Liver (tissue), 9 donors: ENCODE results near the gene CISTR. TPM values are rescaled to one million over a fixed set of nuclear protein-coding genes. Genes with fewer than 3 reads are reported as not detected.

Experiments
- DNase-seq: peaks from one replicate; pipeline ENCODE4 v3.0.0-alpha.2; 2017; ENCODE audit warnings: low spot score
- H3K27ac ChIP-seq, 2 donors: one replicate each; pipeline ENCODE4 v1.7.0; 2013; ENCODE audit warnings: inconsistent platforms in 2 of 2, low read length in 2 of 2, control low read depth in 1 of 2, low read depth in 1 of 2, mild to moderate bottlenecking in 1 of 2
- H3K27me3 ChIP-seq, 4 donors: one replicate each; pipeline versions ENCODE4 v1.6.1 to v1.7.0; 2013; ENCODE audit warnings: low read length in 3 of 4, inconsistent platforms in 1 of 4, mild to moderate bottlenecking in 1 of 4, moderate library complexity in 1 of 4; ENCODE audit not compliant: control insufficient read depth in 4 of 4, insufficient read depth in 4 of 4
- H3K36me3 ChIP-seq, 4 donors: one replicate each; pipeline versions ENCODE4 v1.6.1 to v1.7.0; 2013; ENCODE audit warnings: low read length in 3 of 4, mild to moderate bottlenecking in 3 of 4, low read depth in 1 of 4, moderate library complexity in 1 of 4; ENCODE audit not compliant: control insufficient read depth in 4 of 4, insufficient read depth in 3 of 4
- H3K4me1 ChIP-seq, 4 donors: one replicate each; pipeline versions ENCODE4 v1.6.1 to v1.7.0; 2013; ENCODE audit warnings: low read length in 3 of 4, mild to moderate bottlenecking in 3 of 4, moderate library complexity in 1 of 4; ENCODE audit not compliant: control insufficient read depth in 4 of 4, insufficient read depth in 4 of 4
- H3K4me3 ChIP-seq, 3 donors: one replicate each; pipeline versions ENCODE4 v1.6.1 to v1.7.0; 2013; ENCODE audit warnings: low read length in 3 of 3, control low read depth in 1 of 3, low read depth in 1 of 3, mild to moderate bottlenecking in 1 of 3
- H3K9ac ChIP-seq, 2 donors: one replicate each; pipeline ENCODE4 v1.7.0; 2013; ENCODE audit warnings: low read length in 2 of 2, mild to moderate bottlenecking in 2 of 2, moderate library complexity in 2 of 2, control low read depth in 1 of 2, low read depth in 1 of 2
- H3K9me3 ChIP-seq, 4 donors: one replicate each; pipeline versions ENCODE4 v1.6.1 to v1.7.0; 2013; ENCODE audit warnings: low read length in 3 of 4; ENCODE audit not compliant: control insufficient read depth in 4 of 4
- EGR1 ChIP-seq, 2 donors: IDR thresholded peaks; 2 replicates each; pipeline ENCODE4 v1.6.1; 2016 to 2018; ENCODE audit warnings: antibody characterized with exemption in 2 of 2, low read depth in 2 of 2
- FOXA2 ChIP-seq: IDR thresholded peaks from 2 replicates; pipeline ENCODE4 v1.6.1; 2016; ENCODE audit warnings: antibody characterized with exemption
- GABPA ChIP-seq, 2 donors: IDR thresholded peaks in 1 of 2; conservative IDR thresholded peaks in 1 of 2; 2 replicates each; pipeline ENCODE4 v1.6.1; 2016; ENCODE audit warnings: antibody characterized with exemption in 2 of 2, mild to moderate bottlenecking in 1 of 2, moderate library complexity in 1 of 2
- HNF4A ChIP-seq, 2 donors: conservative IDR thresholded peaks; 2 replicates each; pipeline ENCODE4 v1.6.1; 2016; ENCODE audit warnings: antibody characterized with exemption in 2 of 2, mild to moderate bottlenecking in 2 of 2
- HNF4G ChIP-seq: IDR thresholded peaks from 2 replicates; pipeline ENCODE4 v1.6.1; 2016; ENCODE audit warnings: antibody characterized with exemption
- JUND ChIP-seq, 2 donors: IDR thresholded peaks; 2 replicates each; pipeline ENCODE4 v1.6.1; 2016; ENCODE audit warnings: antibody characterized with exemption in 2 of 2
- MAX ChIP-seq: IDR thresholded peaks from 2 replicates; pipeline ENCODE4 v1.6.1; 2016; ENCODE audit warnings: antibody characterized with exemption
- NR2F2 ChIP-seq: IDR thresholded peaks from 2 replicates; pipeline ENCODE4 v1.6.1; 2016; ENCODE audit warnings: antibody characterized with exemption
- RAD21 ChIP-seq, 2 donors: IDR thresholded peaks; 2 replicates each; pipeline ENCODE4 v1.6.1; 2016; ENCODE audit warnings: antibody characterized with exemption in 2 of 2, mild to moderate bottlenecking in 2 of 2
- SP1 ChIP-seq: IDR thresholded peaks from 2 replicates; pipeline ENCODE4 v1.6.1; 2018; ENCODE audit warnings: antibody characterized with exemption, mild to moderate bottlenecking
- TAF1 ChIP-seq: conservative IDR thresholded peaks from 2 replicates; pipeline ENCODE4 v1.6.1; 2016; ENCODE audit warnings: antibody characterized with exemption, mild to moderate bottlenecking
- YY1 ChIP-seq: IDR thresholded peaks from 2 replicates; pipeline ENCODE4 v1.6.1; 2016; ENCODE audit warnings: antibody characterized with exemption, mild to moderate bottlenecking
- WGBS: extraction: QIAGEN DNeasy Blood & Tissue Kit; methylation state at CpG from one replicate; pipeline ENCODE4 v1.1.7; 2013; 5-methylcytosine and 5-hydroxymethylcytosine counted together
- polyA plus RNA-seq, 2 donors: library from polyadenylated mRNA; stranded (reverse) in 1 of 2; unstranded in 1 of 2; fragments of 200-250 nt in 1 of 2; fragments of >200 nt in 1 of 2; fragmentation: Nextera tagmentation in 1 of 2; extraction: Ambion mirVana in 1 of 2; gene quantifications; one replicate each; pipeline versions ENCODE4 v1.2.1 to v1.2.3, GENCODE V29; 2013 to 2015
- total RNA-seq, 2 donors: library from RNA; depleted of rRNA; stranded (reverse); fragments of >200 nt; gene quantifications; one replicate each; pipeline ENCODE4 v1.2.3, GENCODE V29; 2014
- TF ChIP-seq, protein P1 (sequence below): IDR thresholded peaks from 2 replicates; pipeline ENCODE4 v1.6.1; 2016; ENCODE audit warnings: antibody characterized with exemption
- TF ChIP-seq, protein P2 (sequence below): IDR thresholded peaks from 2 replicates; pipeline ENCODE4 v1.6.1; 2016; ENCODE audit warnings: antibody characterized with exemption, mild to moderate bottlenecking
- donor health status: healthy.
- donor health status: healthy.
- donor health status: healthy.
- donor health status: healthy.
- donor health status: healthy.

Gene CISTR
- total and polyA plus RNA-seq, 4 donors, result not detected

- H3K27me3 ChIP-seq, result peaks cover 0 to 23% (median 6%) of the 10 kb centered on the region in 4 donors
- no peak overlapping the region for H3K4me3 ChIP-seq
- H3K36me3 ChIP-seq, result no peaks in the 10 kb centered on the region
- H3K27ac ChIP-seq, result no peak overlapping the region
- TF ChIP-seq SP1 (no peak), HNF4G (no peak), YY1 (no peak), FOXA2 (no peak), MAX (no peak), TAF1 (no peak)
- DNase-seq, result no peak
- H3K9ac ChIP-seq, result no peak overlapping the region
- peaks cover 8 to 15% (median 13%) of the 10 kb centered on the region in 4 donors for H3K4me1 ChIP-seq
- 29% methylated on average over 10 of the region's 10 CpGs for WGBS
- H3K9me3 ChIP-seq, result no peaks in the 10 kb centered on the region
Measured at GRCh38 chr12:53749986-53750811, 1.6 kb downstream of the CISTR start.

DNA sequence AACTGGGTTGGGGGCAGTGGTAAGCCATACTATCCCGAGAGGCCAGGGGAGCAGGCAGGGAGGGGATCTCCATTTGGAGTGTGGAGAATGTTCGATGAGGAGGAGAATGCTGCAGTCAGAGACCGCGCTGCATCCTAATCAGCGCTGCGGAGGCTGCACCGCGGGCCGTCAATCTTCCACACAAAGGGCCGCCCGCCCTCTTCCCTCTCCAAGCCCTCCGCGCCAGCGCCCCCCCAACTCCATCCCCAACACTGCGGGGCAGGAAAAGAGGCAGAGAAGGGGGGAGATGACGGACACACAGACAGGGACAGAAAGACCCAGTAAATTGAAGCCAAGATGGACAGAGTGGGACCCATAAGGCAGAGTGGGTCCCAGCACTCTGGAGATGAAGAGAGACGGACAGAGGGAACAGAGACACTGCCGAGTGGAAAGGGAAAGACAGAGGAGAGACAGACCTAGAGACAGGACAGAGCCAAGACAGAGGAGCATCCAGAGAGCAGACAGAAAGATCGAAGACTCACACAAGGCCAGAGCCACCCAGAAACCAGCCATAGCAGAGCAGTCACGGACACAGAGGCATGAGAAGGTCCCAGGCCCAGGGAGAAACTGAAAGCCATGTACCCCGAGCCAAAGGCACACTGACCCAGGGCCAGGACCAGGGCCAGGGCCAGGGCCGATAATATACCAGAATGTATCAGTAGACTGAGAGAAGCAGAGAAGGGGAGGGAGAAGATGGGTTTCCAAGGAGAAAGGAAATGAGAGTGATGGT, 3.5 kb downstream of the CISTR start:
- no peaks in the 10 kb centered on the region for H3K9me3 ChIP-seq
- peaks cover 0 to 26% (median 6%) of the 10 kb centered on the region in 4 donors for H3K27me3 ChIP-seq
- H3K4me1 ChIP-seq, result peaks cover 8 to 18% (median 13%) of the 10 kb centered on the region in 4 donors
- TF ChIP-seq MAX, result no peak
- TF ChIP-seq, protein P1, sequence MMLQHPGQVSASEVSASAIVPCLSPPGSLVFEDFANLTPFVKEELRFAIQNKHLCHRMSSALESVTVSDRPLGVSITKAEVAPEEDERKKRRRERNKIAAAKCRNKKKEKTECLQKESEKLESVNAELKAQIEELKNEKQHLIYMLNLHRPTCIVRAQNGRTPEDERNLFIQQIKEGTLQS, result no peak
- TF ChIP-seq JUND (IDR thresholded peaks at IDR 0.05), result no peak
- TF ChIP-seq NR2F2, result no peak
- no peak for TF ChIP-seq RAD21 (IDR thresholded peaks at IDR 0.05)
- TF ChIP-seq, protein P2, sequence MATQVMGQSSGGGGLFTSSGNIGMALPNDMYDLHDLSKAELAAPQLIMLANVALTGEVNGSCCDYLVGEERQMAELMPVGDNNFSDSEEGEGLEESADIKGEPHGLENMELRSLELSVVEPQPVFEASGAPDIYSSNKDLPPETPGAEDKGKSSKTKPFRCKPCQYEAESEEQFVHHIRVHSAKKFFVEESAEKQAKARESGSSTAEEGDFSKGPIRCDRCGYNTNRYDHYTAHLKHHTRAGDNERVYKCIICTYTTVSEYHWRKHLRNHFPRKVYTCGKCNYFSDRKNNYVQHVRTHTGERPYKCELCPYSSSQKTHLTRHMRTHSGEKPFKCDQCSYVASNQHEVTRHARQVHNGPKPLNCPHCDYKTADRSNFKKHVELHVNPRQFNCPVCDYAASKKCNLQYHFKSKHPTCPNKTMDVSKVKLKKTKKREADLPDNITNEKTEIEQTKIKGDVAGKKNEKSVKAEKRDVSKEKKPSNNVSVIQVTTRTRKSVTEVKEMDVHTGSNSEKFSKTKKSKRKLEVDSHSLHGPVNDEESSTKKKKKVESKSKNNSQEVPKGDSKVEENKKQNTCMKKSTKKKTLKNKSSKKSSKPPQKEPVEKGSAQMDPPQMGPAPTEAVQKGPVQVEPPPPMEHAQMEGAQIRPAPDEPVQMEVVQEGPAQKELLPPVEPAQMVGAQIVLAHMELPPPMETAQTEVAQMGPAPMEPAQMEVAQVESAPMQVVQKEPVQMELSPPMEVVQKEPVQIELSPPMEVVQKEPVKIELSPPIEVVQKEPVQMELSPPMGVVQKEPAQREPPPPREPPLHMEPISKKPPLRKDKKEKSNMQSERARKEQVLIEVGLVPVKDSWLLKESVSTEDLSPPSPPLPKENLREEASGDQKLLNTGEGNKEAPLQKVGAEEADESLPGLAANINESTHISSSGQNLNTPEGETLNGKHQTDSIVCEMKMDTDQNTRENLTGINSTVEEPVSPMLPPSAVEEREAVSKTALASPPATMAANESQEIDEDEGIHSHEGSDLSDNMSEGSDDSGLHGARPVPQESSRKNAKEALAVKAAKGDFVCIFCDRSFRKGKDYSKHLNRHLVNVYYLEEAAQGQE, result no peak
- no peak for TF ChIP-seq HNF4A (conservative IDR thresholded peaks at IDR 0.05)
- TF ChIP-seq GABPA (IDR thresholded peaks at IDR 0.05 in 1 of 2, conservative IDR thresholded peaks at IDR 0.05 in 1 of 2), result no peak
- TF ChIP-seq SP1, result no peak
- TF ChIP-seq YY1, result no peak
- TF ChIP-seq TAF1, result no peak
- TF ChIP-seq EGR1 (IDR thresholded peaks at IDR 0.05; ENCODE audit: low read depth in 2 of 2), result no peak
- H3K36me3 ChIP-seq, result no peaks in the 10 kb centered on the region
- WGBS, result 30% methylated on average over 22 of the region's 22 CpGs
- no peak overlapping the region for H3K4me3 ChIP-seq
- DNase-seq, result no peak
- no peak overlapping the region for H3K27ac ChIP-seq
- no peak overlapping the region for H3K9ac ChIP-seq
